Hematopoietic multipotent progenitor cell treated with erythropoietin and hydrocortisone succinate and interleukin-3 and kit ligand, for 8 days (in vitro differentiated cells): ENCODE measurements around the gene ACAA1.

Experiments
- DNase-seq: peaks from one replicate; pipeline ENCODE4 v3.0.0-alpha.2; 2015

The ACAA1 gene

GRCh38 chr3:38118421-38119247, 18.3 kb downstream of the ACAA1 start:
- no peak for DNase-seq

GRCh38 chr3:38117748-38118420, 19.0 kb downstream of the ACAA1 start:
- DNase-seq, result peak; percentile 76

GRCh38 chr3:38117163-38117716, 19.7 kb downstream of the ACAA1 start:
- no peak for DNase-seq

- no peak for DNase-seq
Observed at GRCh38 chr3:38116471-38117162, 20.3 kb downstream of the ACAA1 start.

- DNase-seq, result no peak
Observed at GRCh38 chr3:38115645-38116427, 21.1 kb downstream of the ACAA1 start.

GRCh38 chr3:38114875-38115644, 21.9 kb downstream of the ACAA1 start:
- no peak for DNase-seq

GRCh38 chr3:38114052-38114874, 22.7 kb downstream of the ACAA1 start:
- DNase-seq, result no peak

GRCh38 chr3:38112378-38112761, 24.6 kb downstream of the ACAA1 start:
- DNase-seq, result no peak

GRCh38 chr3:38111696-38112377, 25.1 kb downstream of the ACAA1 start:
- no peak for DNase-seq

GRCh38 chr3:38111201-38111600, 25.7 kb downstream of the ACAA1 start:
- DNase-seq, result no peak

- no peak for DNase-seq
Observed at GRCh38 chr3:38110314-38111050, 26.4 kb downstream of the ACAA1 start.

- no peak for DNase-seq
Observed at GRCh38 chr3:38109580-38110313, 27.2 kb downstream of the ACAA1 start.

- DNase-seq, result peak; percentile 16
Observed at GRCh38 chr3:38108649-38109579, 28.0 kb downstream of the ACAA1 start.

GRCh38 chr3:38107911-38108648, 28.8 kb downstream of the ACAA1 start:
- DNase-seq, result no peak

- DNase-seq, result no peak
Observed at GRCh38 chr3:38105525-38105924, 31.4 kb downstream of the ACAA1 start.

- no peak for DNase-seq
Observed at GRCh38 chr3:38102444-38102814, 34.5 kb downstream of the ACAA1 start.
